HCT116 (cell line): ENCODE data around the gene ELP5. TPM values are rescaled to one million over a fixed set of nuclear protein-coding genes. Genes with fewer than 3 reads are reported as not detected.

ENCODE experiments used
- ATAC-seq: fragments of 200-7000 bp; cut with Tn5 transposase; 2 replicates; pipeline ENCODE4 v1.9.1; 2020; ENCODE audit warnings: mild to moderate bottlenecking, moderate library complexity
- BruUV-seq: library from RNA; stranded (reverse); fragments of 400-500 nt; replicated peaks from 2 replicates; lab custom pipeline; 2021; lab: Mats Ljungman, UMichigan
- CTCF ChIA-PET: fragments of 300-600 bp; sonication (Branson Sonifier 250); formaldehyde crosslinking; loops from one replicate; lab custom pipeline; 2021; ENCODE audit warnings: antibody characterized with exemption; lab: Charles Lee
- POLR2A ChIA-PET: fragments of 300-600, 350-600 bp; sonication (Branson Sonifier 250); formaldehyde crosslinking; loops from one replicate; lab custom pipeline; 2021; ENCODE audit warnings: antibody characterized with exemption; lab: Charles Lee
- RAD21 ChIA-PET, 2 experiments: fragments of 300-600 bp; sonication (Branson Sonifier 250); formaldehyde crosslinking; loops; one replicate each; lab custom pipeline; 2023; ENCODE audit warnings: low total read pairs in 2 of 2; ENCODE audit not compliant: uncharacterized antibody in 2 of 2, unreplicated experiment in 2 of 2, low non-redundant PET in 1 of 2; lab: Charles Lee
- DNase-seq: peaks from one replicate; pipeline ENCODE4 v3.0.0-alpha.2; 2010; ENCODE audit warnings: low read depth, low spot score
- H2AFZ ChIP-seq: fragments of 200-600 bp; shearing (Covaris generic), sonication (generic); 2 replicates; pipeline ENCODE4 v1.6.1; 2017; ENCODE audit warnings: low read depth, mixed run types, mixed read lengths, antibody characterized with exemption, low read length; ENCODE audit not compliant: poor library complexity, severe bottlenecking
- H3K27ac ChIP-seq: 2 replicates; pipeline ENCODE4 v1.5.1; 2012; ENCODE audit warnings: low read depth, low read length
- H3K27me3 ChIP-seq: fragments of 200-600 bp; sonication (generic); 2 replicates; pipeline ENCODE4 v1.6.1; 2016; ENCODE audit warnings: mixed run types, low read length, mixed read lengths; ENCODE audit not compliant: insufficient read depth
- H3K36me3 ChIP-seq, 2 experiments: fragments of 200-500 bp in 1 of 2; fragments of 200-600 bp in 1 of 2; sonication (Bioruptor generic) in 1 of 2; sonication (generic) in 1 of 2; 2 replicates each; pipeline versions ENCODE4 v1.5.1 to v1.6.1; 2014 to 2016; ENCODE audit warnings: low read length in 2 of 2, inconsistent platforms in 1 of 2, mixed read lengths in 1 of 2, mixed run types in 1 of 2; ENCODE audit not compliant: insufficient read depth in 2 of 2, control insufficient read depth in 1 of 2
- H3K4me1 ChIP-seq, 2 experiments: fragments of 200-600 bp in 1 of 2; sonication (generic) in 1 of 2; 2 replicates each; pipeline versions ENCODE4 v1.5.1 to v1.6.1; 2012 to 2017; ENCODE audit warnings: low read length in 2 of 2, inconsistent platforms in 1 of 2, mild to moderate bottlenecking in 1 of 2, mixed read lengths in 1 of 2, mixed run types in 1 of 2, moderate library complexity in 1 of 2; ENCODE audit not compliant: insufficient read depth in 2 of 2, control insufficient read depth in 1 of 2
- H3K4me2 ChIP-seq: fragments of 200-600 bp; sonication (generic); 2 replicates; pipeline ENCODE4 v1.6.1; 2017; ENCODE audit warnings: mixed run types, low read length, mixed read lengths
- H3K4me3 ChIP-seq, 2 experiments: fragments of 200-600 bp in 1 of 2; sonication (generic) in 1 of 2; replicated peaks in 1 of 2; 2 replicates each; pipeline ENCODE4 v1.5.1; 2011 to 2016; ENCODE audit warnings: low read length in 2 of 2, control low read depth in 1 of 2, low read depth in 1 of 2, mild to moderate bottlenecking in 1 of 2, mixed read lengths in 1 of 2, mixed run types in 1 of 2
- H3K79me2 ChIP-seq: fragments of 200-600 bp; sonication (generic); 2 replicates; pipeline ENCODE4 v1.6.1; 2017; ENCODE audit warnings: mild to moderate bottlenecking, mixed run types, low read length, moderate library complexity, mixed read lengths; ENCODE audit not compliant: insufficient read depth
- H3K9ac ChIP-seq: fragments of 200-600 bp; sonication (generic); 2 replicates; pipeline ENCODE4 v1.6.1; 2016; ENCODE audit warnings: low read length, mixed read lengths
- H3K9me2 ChIP-seq: fragments of 200-600 bp; sonication (generic), shearing (Covaris generic); 2 replicates; pipeline ENCODE4 v1.6.1; 2017; ENCODE audit warnings: mixed run types, mild to moderate bottlenecking, moderate library complexity; ENCODE audit not compliant: insufficient read depth
- H3K9me3 ChIP-seq, 2 experiments: fragments of 200-500 bp in 1 of 2; fragments of 200-600 bp in 1 of 2; sonication (Bioruptor generic) in 1 of 2; sonication (generic) in 1 of 2; 2 replicates each; pipeline ENCODE4 v1.6.1; 2014 to 2017; ENCODE audit warnings: low read length in 2 of 2, mixed read lengths in 2 of 2, inconsistent platforms in 1 of 2, low read depth in 1 of 2, mild to moderate bottlenecking in 1 of 2, mixed run types in 1 of 2, moderate library complexity in 1 of 2; ENCODE audit not compliant: control insufficient read depth in 1 of 2, insufficient read depth in 1 of 2
- H4K20me1 ChIP-seq: fragments of 200-600 bp; sonication (generic), shearing (Covaris generic); 2 replicates; pipeline ENCODE4 v1.6.1; 2017; ENCODE audit warnings: mixed run types, mild to moderate bottlenecking, moderate library complexity; ENCODE audit not compliant: insufficient read depth
- ELF1 ChIP-seq: IDR thresholded peaks from 2 replicates; pipeline ENCODE4 v1.6.1; 2012; ENCODE audit warnings: low read depth, borderline replicate concordance
- EZH2 ChIP-seq: fragments of 200-600 bp; sonication (generic); IDR thresholded peaks from 2 replicates; pipeline ENCODE4 v1.6.1; 2017; ENCODE audit warnings: antibody characterized with exemption, mixed run types
- FOSL1 ChIP-seq: IDR thresholded peaks from 2 replicates; pipeline ENCODE4 v1.6.1; 2012; ENCODE audit warnings: low read depth
- POLR2A ChIP-seq: IDR thresholded peaks from 2 replicates; pipeline ENCODE4 v1.7.0; 2011; ENCODE audit warnings: borderline replicate concordance; ENCODE audit not compliant: insufficient read depth, insufficient read length; ENCODE audit errors: extremely low read depth
- POLR2AphosphoS5 ChIP-seq: IDR thresholded peaks from 2 replicates; pipeline ENCODE4 v1.6.1; 2011; ENCODE audit warnings: mild to moderate bottlenecking, low read depth, low read length, moderate library complexity
- RAD21 ChIP-seq: IDR thresholded peaks from 2 replicates; pipeline ENCODE4 v1.6.1; 2012; ENCODE audit warnings: low read depth, mild to moderate bottlenecking
- SIN3A ChIP-seq: IDR thresholded peaks from 2 replicates; pipeline ENCODE4 v1.6.1; 2012; ENCODE audit warnings: low read depth
- YY1 ChIP-seq: IDR thresholded peaks from 2 replicates; pipeline ENCODE4 v1.6.1; 2011; ENCODE audit warnings: low read length, low read depth, moderate library complexity, mild to moderate bottlenecking; ENCODE audit not compliant: insufficient replicate concordance; ENCODE audit errors: extremely low read depth
- ZNF274 ChIP-seq: fragments of 200-500 bp; sonication (Bioruptor generic); IDR thresholded peaks from 2 replicates; pipeline ENCODE4 v1.6.1; 2014; ENCODE audit warnings: mild to moderate bottlenecking, low read depth, low read length, inconsistent platforms
- intact Hi-C: fragments of 100-400 bp; cut with micrococcal nuclease; formaldehyde crosslinking; loops from 2 replicates; pipeline ENCODE4 v1.10.0; 2022
- total RNA-seq: library from RNA; stranded (reverse); gene quantifications from one replicate; pipeline ENCODE4 v1.2.1, GENCODE V29; 2021; ENCODE audit not compliant: unreplicated experiment
- TF ChIP-seq, protein P1 (sequence below): IDR thresholded peaks from 2 replicates; pipeline ENCODE4 v1.6.1; 2012
- TF ChIP-seq, protein P2 (sequence below): IDR thresholded peaks from 2 replicates; pipeline ENCODE4 v1.6.1; 2012
- TF ChIP-seq, protein P3 (sequence below): IDR thresholded peaks from 2 replicates; pipeline ENCODE4 v1.6.1; 2012; ENCODE audit warnings: low read depth
- TF ChIP-seq, protein P4 (sequence below): IDR thresholded peaks from 2 replicates; pipeline ENCODE4 v1.6.1; 2011; ENCODE audit warnings: mild to moderate bottlenecking, low read length, moderate library complexity; ENCODE audit not compliant: insufficient replicate concordance; ENCODE audit errors: extremely low read depth

ELP5 gene
- total RNA-seq, 1 experiment from 2014 or later = 81.7 TPM

DNA sequence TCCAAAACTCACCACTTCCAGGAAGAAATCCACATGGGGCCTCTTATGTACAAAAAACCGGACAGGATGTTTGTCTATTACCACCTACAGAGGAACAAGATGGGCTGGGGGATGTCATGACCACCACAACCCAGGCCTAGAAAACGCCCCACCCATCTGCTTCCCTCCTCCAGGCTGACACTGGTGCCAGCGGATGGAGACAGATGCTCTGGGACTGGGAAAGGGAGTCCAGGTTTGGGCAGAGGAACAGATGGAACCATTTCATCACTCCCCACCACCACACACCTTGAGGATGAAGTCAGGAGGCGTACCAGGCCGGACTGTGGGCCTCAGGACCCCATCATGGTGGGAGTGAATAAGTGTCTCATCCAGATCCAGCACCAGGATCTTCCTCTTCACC lies 5.2 kb upstream of the ELP5 start:
- H3K79me2 ChIP-seq = peaks cover 62% of the 10 kb centered on the region
- POLR2A ChIA-PET = no interaction called here

More for the DNA sequence above, 5.2 kb upstream of the ELP5 start:
- Histone ChIP-seq H3K9me3 (no peaks in the 10 kb centered on the region), H2AFZ (no peak overlapping the region), H3K36me3 (peaks cover 14 to 28% of the 10 kb centered on the region in 2 experiments; a peak in 3 of 4 replicates), H3K9me2 (no peaks in the 10 kb centered on the region), H3K4me2 (no peak overlapping the region), H3K27me3 (no peaks in the 10 kb centered on the region), H3K9ac (no peak overlapping the region), H3K27ac (no peak overlapping the region), H3K4me1 (peaks cover 13 to 30% of the 10 kb centered on the region in 2 experiments), H4K20me1 (no peaks in the 10 kb centered on the region), H3K4me3 (no peak overlapping the region)
- intact Hi-C loops = no loop called here
- TF ChIP-seq, protein P1, sequence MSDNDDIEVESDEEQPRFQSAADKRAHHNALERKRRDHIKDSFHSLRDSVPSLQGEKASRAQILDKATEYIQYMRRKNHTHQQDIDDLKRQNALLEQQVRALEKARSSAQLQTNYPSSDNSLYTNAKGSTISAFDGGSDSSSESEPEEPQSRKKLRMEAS = no peak
- TF ChIP-seq EZH2 (no peak), SIN3A (no peak), POLR2AphosphoS5 (no peak), YY1 (no peak), FOSL1 (no peak), ELF1 (no peak), ZNF274 (no peak), POLR2A (no peak), RAD21 (no peak)
- TF ChIP-seq, protein P2, sequence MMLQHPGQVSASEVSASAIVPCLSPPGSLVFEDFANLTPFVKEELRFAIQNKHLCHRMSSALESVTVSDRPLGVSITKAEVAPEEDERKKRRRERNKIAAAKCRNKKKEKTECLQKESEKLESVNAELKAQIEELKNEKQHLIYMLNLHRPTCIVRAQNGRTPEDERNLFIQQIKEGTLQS = no peak
- TF ChIP-seq, protein P3, sequence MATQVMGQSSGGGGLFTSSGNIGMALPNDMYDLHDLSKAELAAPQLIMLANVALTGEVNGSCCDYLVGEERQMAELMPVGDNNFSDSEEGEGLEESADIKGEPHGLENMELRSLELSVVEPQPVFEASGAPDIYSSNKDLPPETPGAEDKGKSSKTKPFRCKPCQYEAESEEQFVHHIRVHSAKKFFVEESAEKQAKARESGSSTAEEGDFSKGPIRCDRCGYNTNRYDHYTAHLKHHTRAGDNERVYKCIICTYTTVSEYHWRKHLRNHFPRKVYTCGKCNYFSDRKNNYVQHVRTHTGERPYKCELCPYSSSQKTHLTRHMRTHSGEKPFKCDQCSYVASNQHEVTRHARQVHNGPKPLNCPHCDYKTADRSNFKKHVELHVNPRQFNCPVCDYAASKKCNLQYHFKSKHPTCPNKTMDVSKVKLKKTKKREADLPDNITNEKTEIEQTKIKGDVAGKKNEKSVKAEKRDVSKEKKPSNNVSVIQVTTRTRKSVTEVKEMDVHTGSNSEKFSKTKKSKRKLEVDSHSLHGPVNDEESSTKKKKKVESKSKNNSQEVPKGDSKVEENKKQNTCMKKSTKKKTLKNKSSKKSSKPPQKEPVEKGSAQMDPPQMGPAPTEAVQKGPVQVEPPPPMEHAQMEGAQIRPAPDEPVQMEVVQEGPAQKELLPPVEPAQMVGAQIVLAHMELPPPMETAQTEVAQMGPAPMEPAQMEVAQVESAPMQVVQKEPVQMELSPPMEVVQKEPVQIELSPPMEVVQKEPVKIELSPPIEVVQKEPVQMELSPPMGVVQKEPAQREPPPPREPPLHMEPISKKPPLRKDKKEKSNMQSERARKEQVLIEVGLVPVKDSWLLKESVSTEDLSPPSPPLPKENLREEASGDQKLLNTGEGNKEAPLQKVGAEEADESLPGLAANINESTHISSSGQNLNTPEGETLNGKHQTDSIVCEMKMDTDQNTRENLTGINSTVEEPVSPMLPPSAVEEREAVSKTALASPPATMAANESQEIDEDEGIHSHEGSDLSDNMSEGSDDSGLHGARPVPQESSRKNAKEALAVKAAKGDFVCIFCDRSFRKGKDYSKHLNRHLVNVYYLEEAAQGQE = no peak
- TF ChIP-seq, protein P4, sequence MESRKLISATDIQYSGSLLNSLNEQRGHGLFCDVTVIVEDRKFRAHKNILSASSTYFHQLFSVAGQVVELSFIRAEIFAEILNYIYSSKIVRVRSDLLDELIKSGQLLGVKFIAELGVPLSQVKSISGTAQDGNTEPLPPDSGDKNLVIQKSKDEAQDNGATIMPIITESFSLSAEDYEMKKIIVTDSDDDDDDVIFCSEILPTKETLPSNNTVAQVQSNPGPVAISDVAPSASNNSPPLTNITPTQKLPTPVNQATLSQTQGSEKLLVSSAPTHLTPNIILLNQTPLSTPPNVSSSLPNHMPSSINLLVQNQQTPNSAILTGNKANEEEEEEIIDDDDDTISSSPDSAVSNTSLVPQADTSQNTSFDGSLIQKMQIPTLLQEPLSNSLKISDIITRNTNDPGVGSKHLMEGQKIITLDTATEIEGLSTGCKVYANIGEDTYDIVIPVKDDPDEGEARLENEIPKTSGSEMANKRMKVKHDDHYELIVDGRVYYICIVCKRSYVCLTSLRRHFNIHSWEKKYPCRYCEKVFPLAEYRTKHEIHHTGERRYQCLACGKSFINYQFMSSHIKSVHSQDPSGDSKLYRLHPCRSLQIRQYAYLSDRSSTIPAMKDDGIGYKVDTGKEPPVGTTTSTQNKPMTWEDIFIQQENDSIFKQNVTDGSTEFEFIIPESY = no peak
- ChIA-PET CTCF (no interaction called here), RAD21 (no interaction called here)
- no TSS peak for BruUV-seq
- DNase-seq = no peak
- no peak for ATAC-seq
